ENCODE measurements around the gene PPFIBP1.
"Not testable (repeated sequence)": the region's sequence is repeated elsewhere in the genome, so short reads cannot be mapped to it uniquely, and the experiment has no call there.

Gene PPFIBP1

GRCh38 chr12:27539191-27539631 is 15.2 kb downstream of the PPFIBP1 start:
- peak; percentile 89 for DNase-seq
- H2BK15ac ChIP-seq (ENCODE audit: low read depth, poor library complexity, severe bottlenecking), result no peak overlapping the region

GRCh38 chr12:27541031-27541719 is 17.2 kb downstream of the PPFIBP1 start:
- Histone ChIP-seq H3K9ac (ENCODE audit: low read length) (no peak overlapping the region), H3K36me3 (ENCODE audit: control insufficient read depth in 1 of 2, insufficient read depth in 2 of 2, low read depth in 1 of 2, low read length in 2 of 2) (peaks cover 4 to 8% of the 10 kb centered on the region in 2 experiments), H2AK5ac (ENCODE audit: low read length, severe bottlenecking) (no peak overlapping the region), H3K18ac (ENCODE audit: low read depth in 1 of 2, low read length in 2 of 2) (peak overlapping the region; percentile 5 to 26), H2BK5ac (ENCODE audit: low read depth, low read length, poor library complexity, severe bottlenecking) (no peak overlapping the region), H3K4me2 (ENCODE audit: low read length, poor library complexity, severe bottlenecking) (no peak overlapping the region), H3K4me1 (ENCODE audit: control insufficient read depth, insufficient read depth, low read depth, low read length) (peaks cover 6% of the 10 kb centered on the region), H3K9me3 (ENCODE audit: control insufficient read depth, low read length) (no peaks in the 10 kb centered on the region), H4K91ac (ENCODE audit: low read length) (peak overlapping the region; percentile 44), H3K23ac (ENCODE audit: low read length in 2 of 2) (no peak overlapping the region), H3K4me3 (ENCODE audit: insufficient read depth in 1 of 2, low read depth in 1 of 2, low read length in 2 of 2) (no peak overlapping the region), H2BK120ac (ENCODE audit: low read depth, low read length) (peak overlapping the region; percentile 1), H3K4ac (ENCODE audit: low read depth in 1 of 2, low read length in 2 of 2) (no peak overlapping the region), H4K8ac (ENCODE audit: low read length) (peak overlapping the region; percentile 35), H3K27ac (ENCODE audit: low read length, poor library complexity, severe bottlenecking) (no peak overlapping the region), H2BK15ac (ENCODE audit: low read depth, poor library complexity, severe bottlenecking) (no peak overlapping the region), H3K14ac (ENCODE audit: low read length in 2 of 2) (peak overlapping the region in 1 of 2 experiments; percentile 9), H3K27me3 (ENCODE audit: control insufficient read depth in 1 of 2, insufficient read depth in 1 of 2, low read length in 2 of 2) (no peaks in the 10 kb centered on the region), H2AFZ (ENCODE audit: low read depth, low read length) (no peak overlapping the region), H3K79me1 (replicated peaks; ENCODE audit: low read length, poor library complexity, severe bottlenecking) (peaks cover 22% of the 10 kb centered on the region), H2BK12ac (ENCODE audit: low read length in 2 of 2) (no peak overlapping the region)
- no peak for DNase-seq
- 73% methylated on average over 7 of the region's 8 CpGs for whole genome bisulfite sequencing

More at GRCh38 chr12:27539191-27539631, 15.2 kb downstream of the PPFIBP1 start:
- no peak overlapping the region for H3K23ac ChIP-seq (ENCODE audit: low read length in 2 of 2)
- no peaks in the 10 kb centered on the region for H3K27me3 ChIP-seq (ENCODE audit: control insufficient read depth in 1 of 2, insufficient read depth in 1 of 2, low read length in 2 of 2)
- no peak overlapping the region for H4K91ac ChIP-seq (ENCODE audit: low read length)
- H2BK120ac ChIP-seq (ENCODE audit: low read depth, low read length), result no peak overlapping the region
- no peak overlapping the region for H3K4me3 ChIP-seq (ENCODE audit: insufficient read depth in 1 of 2, low read depth in 1 of 2, low read length in 2 of 2)
- no peak overlapping the region for H3K14ac ChIP-seq (ENCODE audit: low read length in 2 of 2)
- no peak overlapping the region for H2AK5ac ChIP-seq (ENCODE audit: low read length, severe bottlenecking)
- H2BK5ac ChIP-seq (ENCODE audit: low read depth, low read length, poor library complexity, severe bottlenecking), result no peak overlapping the region
- peaks cover 6% of the 10 kb centered on the region for H3K4me1 ChIP-seq (ENCODE audit: control insufficient read depth, insufficient read depth, low read depth, low read length)
- no peak overlapping the region for H3K4me2 ChIP-seq (ENCODE audit: low read length, poor library complexity, severe bottlenecking)
- H2AFZ ChIP-seq (ENCODE audit: low read depth, low read length), result no peak overlapping the region
- H3K27ac ChIP-seq (ENCODE audit: low read length, poor library complexity, severe bottlenecking), result no peak overlapping the region
- H3K9ac ChIP-seq (ENCODE audit: low read length), result peak overlapping the region; percentile 3
- WGBS, result 0% methylated on average over 1 of the region's 4 CpGs
- no peak overlapping the region for H3K4ac ChIP-seq (ENCODE audit: low read depth in 1 of 2, low read length in 2 of 2)
- H4K8ac ChIP-seq (ENCODE audit: low read length), result no peak overlapping the region
- no peaks in the 10 kb centered on the region for H3K9me3 ChIP-seq (ENCODE audit: control insufficient read depth, low read length)
- no peak overlapping the region for H2BK12ac ChIP-seq (ENCODE audit: low read length in 2 of 2)
- H3K79me1 ChIP-seq (replicated peaks; ENCODE audit: low read length, poor library complexity, severe bottlenecking), result peaks cover 16% of the 10 kb centered on the region
- peaks cover 10 to 19% of the 10 kb centered on the region in 2 experiments for H3K36me3 ChIP-seq (ENCODE audit: control insufficient read depth in 1 of 2, insufficient read depth in 2 of 2, low read depth in 1 of 2, low read length in 2 of 2)
- H3K18ac ChIP-seq (ENCODE audit: low read depth in 1 of 2, low read length in 2 of 2), result peak overlapping the region in 1 of 2 experiments; percentile 67

- no peaks in the 10 kb centered on the region for H3K36me3 ChIP-seq (ENCODE audit: control insufficient read depth in 1 of 2, insufficient read depth in 2 of 2, low read depth in 1 of 2, low read length in 2 of 2)
- 0% methylated on average over 2 of the region's 5 CpGs for WGBS
- no peak overlapping the region for H2AK5ac ChIP-seq (ENCODE audit: low read length, severe bottlenecking)
These were observed 18.6 kb downstream of the PPFIBP1 start for GRCh38 chr12:27542628-27543027.

GRCh38 chr12:27544858-27545257 is 20.9 kb downstream of the PPFIBP1 start:
- H3K4me3 ChIP-seq (ENCODE audit: insufficient read depth in 1 of 2, low read depth in 1 of 2, low read length in 2 of 2); H3K9me3 ChIP-seq (ENCODE audit: control insufficient read depth, low read length); H4K8ac ChIP-seq (ENCODE audit: low read length); H2AFZ ChIP-seq (ENCODE audit: low read depth, low read length); H2BK120ac ChIP-seq (ENCODE audit: low read depth, low read length); H3K4me2 ChIP-seq (ENCODE audit: low read length, poor library complexity, severe bottlenecking); H3K27me3 ChIP-seq (ENCODE audit: control insufficient read depth in 1 of 2, insufficient read depth in 1 of 2, low read length in 2 of 2); H2BK15ac ChIP-seq (ENCODE audit: low read depth, poor library complexity, severe bottlenecking); H3K36me3 ChIP-seq (ENCODE audit: control insufficient read depth in 1 of 2, insufficient read depth in 2 of 2, low read depth in 1 of 2, low read length in 2 of 2); H2BK5ac ChIP-seq (ENCODE audit: low read depth, low read length, poor library complexity, severe bottlenecking); H3K4ac ChIP-seq (ENCODE audit: low read depth in 1 of 2, low read length in 2 of 2); H3K23ac ChIP-seq (ENCODE audit: low read length in 2 of 2); DNase-seq; H3K18ac ChIP-seq (ENCODE audit: low read depth in 1 of 2, low read length in 2 of 2); H3K14ac ChIP-seq (ENCODE audit: low read length in 2 of 2); H2BK12ac ChIP-seq (ENCODE audit: low read length in 2 of 2); H2AK5ac ChIP-seq (ENCODE audit: low read length, severe bottlenecking); H4K91ac ChIP-seq (ENCODE audit: low read length); H3K27ac ChIP-seq (ENCODE audit: low read length, poor library complexity, severe bottlenecking); H3K9ac ChIP-seq (ENCODE audit: low read length): not testable (repeated sequence)
- H3K79me1 ChIP-seq (replicated peaks; ENCODE audit: low read length, poor library complexity, severe bottlenecking), result peaks cover 28% of the 10 kb centered on the region
- no CpG with 5 or more reads among the region's 1 CpG for WGBS
- peaks cover 10% of the 10 kb centered on the region for H3K4me1 ChIP-seq (ENCODE audit: control insufficient read depth, insufficient read depth, low read depth, low read length)

More at GRCh38 chr12:27542628-27543027, 18.6 kb downstream of the PPFIBP1 start:
- Histone ChIP-seq H3K4ac (ENCODE audit: low read depth in 1 of 2, low read length in 2 of 2) (no peak overlapping the region), H4K8ac (ENCODE audit: low read length) (no peak overlapping the region), H3K4me3 (ENCODE audit: insufficient read depth in 1 of 2, low read depth in 1 of 2, low read length in 2 of 2) (no peak overlapping the region), H3K9me3 (ENCODE audit: control insufficient read depth, low read length) (no peaks in the 10 kb centered on the region), H2AFZ (ENCODE audit: low read depth, low read length) (no peak overlapping the region), H3K27me3 (ENCODE audit: control insufficient read depth in 1 of 2, insufficient read depth in 1 of 2, low read length in 2 of 2) (no peaks in the 10 kb centered on the region), H3K23ac (ENCODE audit: low read length in 2 of 2) (no peak overlapping the region), H3K4me2 (ENCODE audit: low read length, poor library complexity, severe bottlenecking) (peak overlapping the region; percentile 15), H3K14ac (ENCODE audit: low read length in 2 of 2) (no peak overlapping the region), H4K91ac (ENCODE audit: low read length) (no peak overlapping the region), H2BK15ac (ENCODE audit: low read depth, poor library complexity, severe bottlenecking) (no peak overlapping the region), H3K9ac (ENCODE audit: low read length) (peak overlapping the region; percentile 34), H2BK120ac (ENCODE audit: low read depth, low read length) (no peak overlapping the region), H3K27ac (ENCODE audit: low read length, poor library complexity, severe bottlenecking) (peak overlapping the region; percentile 44), H3K4me1 (ENCODE audit: control insufficient read depth, insufficient read depth, low read depth, low read length) (peaks cover 7% of the 10 kb centered on the region), H2BK5ac (ENCODE audit: low read depth, low read length, poor library complexity, severe bottlenecking) (no peak overlapping the region), H2BK12ac (ENCODE audit: low read length in 2 of 2) (no peak overlapping the region), H3K79me1 (replicated peaks; ENCODE audit: low read length, poor library complexity, severe bottlenecking) (peaks cover 21% of the 10 kb centered on the region), H3K18ac (ENCODE audit: low read depth in 1 of 2, low read length in 2 of 2) (no peak overlapping the region)
- peak; percentile 93 for DNase-seq
